GM18867 (cell line): ENCODE results near the gene PGAM2.

Experiments
- ATAC-seq: cut with Tn5 transposase; IDR thresholded peaks from one replicate; pipeline ENCODE4 v1.9.1; 2021; ENCODE audit warnings: mild to moderate bottlenecking, moderate library complexity; ENCODE audit not compliant: unreplicated experiment

PGAM2 gene

GRCh38 chr7:44086627-44087026, 21.3 kb upstream of the PGAM2 start:
- ATAC-seq = no peak

GRCh38 chr7:44085546-44085945, 20.2 kb upstream of the PGAM2 start:
- no peak for ATAC-seq

- no peak for ATAC-seq
Measured at GRCh38 chr7:44084701-44085100, 19.3 kb upstream of the PGAM2 start.

DNA sequence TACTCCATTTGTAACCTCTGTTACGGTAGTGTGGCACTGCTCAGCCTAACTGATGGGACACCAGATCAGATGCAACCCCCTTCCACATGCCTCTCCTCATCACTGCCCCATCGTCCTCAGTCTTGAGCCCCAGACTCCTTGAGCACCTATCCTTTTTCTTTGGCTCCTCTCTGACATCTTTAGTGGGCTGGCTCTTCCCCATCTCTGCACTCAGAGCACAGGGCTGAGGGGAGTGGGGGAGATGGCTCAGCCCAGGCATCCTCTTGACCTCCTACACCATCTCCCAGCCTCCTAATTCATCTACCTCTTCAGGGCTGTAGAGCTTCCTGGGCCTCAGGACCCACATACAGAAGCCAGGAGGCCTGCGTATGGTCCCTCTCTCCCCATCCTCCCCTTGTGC, 18.4 kb upstream of the PGAM2 start:
- no peak for ATAC-seq

DNA sequence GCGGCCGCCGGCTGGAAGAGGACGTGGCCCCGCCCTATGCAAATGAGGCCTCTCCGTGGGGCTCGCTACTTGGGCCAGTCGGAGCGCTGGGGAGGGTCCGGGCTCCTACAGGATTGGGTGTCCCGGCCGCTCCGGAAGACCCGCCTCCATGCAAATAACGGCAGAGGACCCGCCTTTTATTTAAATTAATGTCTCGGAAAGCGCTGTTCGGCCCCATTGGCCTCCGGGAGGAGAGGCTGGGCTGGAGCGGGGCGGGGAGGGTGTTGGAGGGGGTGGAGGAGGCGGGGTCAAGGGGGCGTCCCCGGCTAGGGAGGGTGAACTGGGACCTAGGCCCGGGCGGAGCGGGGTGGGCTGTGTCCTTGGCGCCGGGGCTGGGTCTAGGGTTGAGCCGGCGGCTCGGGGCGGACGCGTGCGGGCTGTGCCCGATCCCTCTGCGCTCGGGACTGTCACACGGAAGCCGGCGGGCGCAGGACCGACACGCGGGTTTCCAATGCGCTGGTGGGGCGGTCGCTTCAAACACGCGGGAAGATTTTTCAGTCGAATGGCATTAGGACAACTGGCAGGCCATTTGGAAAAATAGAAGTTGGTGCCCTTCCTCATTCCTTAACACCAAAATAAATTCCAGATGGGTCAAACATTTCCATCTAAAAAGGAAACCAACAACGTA, 17.3 kb upstream of the PGAM2 start:
- peak; percentile 87 for ATAC-seq

DNA sequence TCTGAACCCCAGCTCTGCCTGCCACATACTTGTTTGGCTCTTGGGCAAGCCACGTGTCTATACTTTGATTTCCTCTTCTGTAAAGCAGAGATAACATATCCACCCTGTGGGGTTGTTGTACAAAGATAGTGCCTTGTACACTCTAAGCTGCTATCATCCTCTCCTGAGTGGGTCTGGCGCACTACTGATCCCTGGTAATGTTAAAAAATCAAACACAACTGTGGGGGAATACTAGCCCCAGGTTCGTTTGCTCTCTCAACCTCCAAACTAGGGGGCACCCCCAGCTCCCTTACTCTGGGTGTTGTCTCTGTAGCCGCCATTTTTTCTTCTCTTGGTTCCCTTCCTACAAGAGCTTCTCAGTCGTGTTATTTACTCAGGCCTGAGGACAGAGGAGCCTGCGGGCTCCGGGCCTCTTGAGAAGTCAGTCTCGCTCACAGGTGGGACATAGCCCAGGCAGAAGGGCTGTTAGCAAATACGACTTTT, 15.9 kb upstream of the PGAM2 start:
- no peak for ATAC-seq

GRCh38 chr7:44080686-44081265, 15.4 kb upstream of the PGAM2 start:
- no peak for ATAC-seq

GRCh38 chr7:44080118-44080517, 14.8 kb upstream of the PGAM2 start:
- no peak for ATAC-seq

GRCh38 chr7:44079331-44080021, 14.1 kb upstream of the PGAM2 start:
- ATAC-seq = no peak

- ATAC-seq = no peak
Measured at GRCh38 chr7:44078521-44078920, 13.2 kb upstream of the PGAM2 start.

GRCh38 chr7:44077681-44078091, 12.3 kb upstream of the PGAM2 start:
- ATAC-seq = no peak

GRCh38 chr7:44077061-44077460, 11.7 kb upstream of the PGAM2 start:
- no peak for ATAC-seq

DNA sequence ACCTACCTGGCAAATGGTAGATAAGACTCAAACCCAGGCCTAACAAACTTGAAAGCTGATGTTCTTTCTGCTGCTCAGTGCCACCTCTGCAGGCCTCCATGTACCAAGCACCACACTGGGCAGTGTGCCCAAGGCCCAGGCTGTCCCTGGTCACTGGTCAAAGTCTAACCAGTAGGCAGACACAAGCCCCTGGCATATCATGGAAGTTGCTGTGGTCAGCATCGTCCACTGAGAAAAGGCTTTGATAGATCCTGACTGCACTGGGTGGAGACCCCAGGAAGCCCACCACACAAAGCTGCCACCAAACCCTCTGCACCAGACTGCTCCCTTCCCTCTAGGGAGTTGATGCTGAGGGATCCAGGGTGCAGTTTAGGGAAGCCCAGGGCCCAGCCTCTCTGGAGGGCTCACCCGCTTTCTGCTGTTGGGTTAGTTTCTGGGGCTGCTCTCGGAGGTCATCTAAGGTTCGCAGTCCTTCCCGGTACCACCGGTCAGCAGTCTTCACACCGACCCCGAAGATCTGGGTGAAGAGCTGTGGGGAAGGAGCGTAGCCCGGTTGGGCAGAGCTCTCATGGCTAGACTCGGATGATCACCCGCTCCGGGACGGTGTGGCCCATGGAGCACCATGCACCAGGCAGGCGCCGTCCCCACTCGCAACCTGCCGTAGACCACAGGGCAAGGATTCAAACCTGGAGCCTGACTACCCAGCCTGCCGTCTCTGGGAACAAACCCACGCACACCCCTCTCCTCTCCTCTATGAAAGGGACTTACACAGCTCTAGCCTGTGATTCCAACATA, 10.9 kb upstream of the PGAM2 start:
- no peak for ATAC-seq

DNA sequence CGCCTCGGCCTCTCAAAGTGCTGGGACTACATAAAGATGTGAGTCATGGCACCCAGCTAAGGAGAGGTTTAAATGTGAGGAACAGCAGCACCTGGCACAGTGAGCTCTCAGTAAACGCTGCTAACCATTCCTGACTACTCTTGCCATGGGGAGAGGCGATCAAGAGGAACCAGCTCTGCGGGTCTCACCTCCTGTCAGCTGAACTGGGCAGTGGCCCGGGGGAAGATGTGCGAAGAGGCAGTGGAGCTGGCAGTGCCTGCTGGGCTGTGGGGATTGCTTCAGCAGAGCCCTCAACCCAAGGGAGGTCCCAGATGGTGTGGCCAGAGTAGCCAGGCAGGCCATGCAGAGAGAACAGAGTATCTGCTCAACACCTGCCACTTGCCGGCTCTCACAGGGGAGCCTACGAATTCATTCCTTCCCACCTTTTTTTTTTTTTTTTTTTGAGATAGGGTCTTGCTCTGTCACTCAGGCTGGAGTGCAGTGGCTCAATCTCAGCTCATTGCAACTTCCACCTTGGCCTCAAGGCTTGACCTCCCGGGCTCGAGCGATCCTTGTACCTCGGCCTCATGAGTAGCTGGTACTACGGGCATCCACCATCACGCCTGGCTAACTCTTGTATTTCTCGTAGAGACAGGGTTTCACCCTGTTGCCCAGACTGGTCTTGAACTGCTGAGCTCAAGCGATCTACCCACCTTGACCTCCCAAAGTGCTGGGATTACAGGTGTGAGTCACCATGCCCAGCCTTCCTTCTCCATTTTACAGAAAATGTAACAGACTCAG, 10.1 kb upstream of the PGAM2 start:
- ATAC-seq = no peak

DNA sequence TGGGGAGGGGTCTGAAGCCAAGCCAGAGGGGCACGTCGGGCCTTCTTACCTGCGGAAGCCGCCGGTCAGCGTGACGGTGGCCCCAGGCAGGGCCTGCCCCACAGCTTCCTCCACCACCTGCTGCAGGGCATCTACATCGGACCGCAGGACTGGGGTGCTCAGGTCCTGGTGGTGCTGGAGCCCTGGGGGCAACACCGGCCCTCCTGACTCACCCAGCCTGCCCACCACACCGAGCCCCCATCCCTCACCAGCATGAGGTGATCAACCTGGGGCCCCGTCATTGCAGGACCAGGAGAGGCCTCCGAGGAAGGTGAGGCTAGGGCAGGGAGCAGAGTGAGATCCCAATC, 9.0 kb upstream of the PGAM2 start:
- peak; percentile 3 for ATAC-seq

GRCh38 chr7:44073664-44074348, 8.4 kb upstream of the PGAM2 start:
- ATAC-seq = peak; percentile 72

GRCh38 chr7:44072364-44073231, 7.2 kb upstream of the PGAM2 start:
- no peak for ATAC-seq

- no peak for ATAC-seq
Measured at GRCh38 chr7:44071726-44072363, 6.5 kb upstream of the PGAM2 start.

- ATAC-seq = no peak
Measured at GRCh38 chr7:44068054-44068453, 2.7 kb upstream of the PGAM2 start.
